Stomach smooth muscle (tissue), 2 donors: Measurements from ENCODE around the gene FRMPD4.

ENCODE experiments used
- H3K27ac ChIP-seq: one replicate; pipeline ENCODE4 v1.7.0; 2013; ENCODE audit warnings: mild to moderate bottlenecking, low read length, inconsistent platforms
- H3K27me3 ChIP-seq, 2 donors: one replicate each; pipeline ENCODE4 v1.7.0; 2013; ENCODE audit warnings: low read length in 2 of 2; ENCODE audit not compliant: insufficient read depth in 2 of 2, control insufficient read depth in 1 of 2
- H3K36me3 ChIP-seq, 2 donors: one replicate each; pipeline ENCODE4 v1.7.0; 2013; ENCODE audit warnings: low read length in 2 of 2; ENCODE audit not compliant: control insufficient read depth in 2 of 2, insufficient read depth in 2 of 2
- H3K4me1 ChIP-seq: one replicate; pipeline ENCODE4 v1.7.0; 2013; ENCODE audit warnings: low read length; ENCODE audit not compliant: control insufficient read depth, insufficient read depth
- H3K4me3 ChIP-seq, 2 donors: one replicate each; pipeline ENCODE4 v1.7.0; 2013; ENCODE audit warnings: low read length in 2 of 2
- H3K9ac ChIP-seq, 2 donors: one replicate each; pipeline ENCODE4 v1.7.0; 2013; ENCODE audit warnings: low read length in 2 of 2, mild to moderate bottlenecking in 1 of 2
- H3K9me3 ChIP-seq, 2 donors: one replicate each; pipeline ENCODE4 v1.7.0; 2013; ENCODE audit warnings: low read length in 2 of 2; ENCODE audit not compliant: control insufficient read depth in 2 of 2
- donor health status: healthy.
- donor health status: Pancreatic carcinoma.

The FRMPD4 gene

GRCh38 chrX:12563121-12563520 is 424.8 kb downstream of the FRMPD4 start:
- Histone ChIP-seq H3K36me3 (no peaks in the 10 kb centered on the region), H3K4me3 (no peak overlapping the region), H3K27ac (no peak overlapping the region), H3K27me3 (no peaks in the 10 kb centered on the region), H3K9me3 (no peaks in the 10 kb centered on the region), H3K4me1 (no peaks in the 10 kb centered on the region), H3K9ac (no peak overlapping the region)

- Histone ChIP-seq H3K4me3 (no peak overlapping the region), H3K36me3 (no peaks in the 10 kb centered on the region), H3K4me1 (no peaks in the 10 kb centered on the region), H3K27me3 (no peaks in the 10 kb centered on the region), H3K9ac (no peak overlapping the region), H3K9me3 (no peaks in the 10 kb centered on the region), H3K27ac (no peak overlapping the region)
Measured at GRCh38 chrX:12564221-12564620, 425.9 kb downstream of the FRMPD4 start.

GRCh38 chrX:12567857-12568256 is 429.6 kb downstream of the FRMPD4 start:
- no peaks in the 10 kb centered on the region for H3K9me3 ChIP-seq
- no peak overlapping the region for H3K4me3 ChIP-seq
- H3K4me1 ChIP-seq, result no peaks in the 10 kb centered on the region
- H3K9ac ChIP-seq, result no peak overlapping the region
- no peak overlapping the region for H3K27ac ChIP-seq
- H3K27me3 ChIP-seq, result no peaks in the 10 kb centered on the region
- no peaks in the 10 kb centered on the region for H3K36me3 ChIP-seq

- H3K27ac ChIP-seq, result no peak overlapping the region
- no peak overlapping the region for H3K4me3 ChIP-seq
- no peaks in the 10 kb centered on the region for H3K9me3 ChIP-seq
- H3K27me3 ChIP-seq, result peaks cover 0 to 4% of the 10 kb centered on the region in 2 donors
- no peaks in the 10 kb centered on the region for H3K4me1 ChIP-seq
- no peaks in the 10 kb centered on the region for H3K36me3 ChIP-seq
- no peak overlapping the region for H3K9ac ChIP-seq
Measured at GRCh38 chrX:12570859-12571501, 432.7 kb downstream of the FRMPD4 start.

- Histone ChIP-seq H3K4me3 (no peak overlapping the region), H3K9ac (no peak overlapping the region), H3K9me3 (peaks cover 0 to 3% of the 10 kb centered on the region in 2 donors), H3K36me3 (no peaks in the 10 kb centered on the region), H3K27me3 (peaks cover 0 to 4% of the 10 kb centered on the region in 2 donors), H3K27ac (no peak overlapping the region), H3K4me1 (no peaks in the 10 kb centered on the region)
Measured at GRCh38 chrX:12579311-12579710, 441.0 kb downstream of the FRMPD4 start.

GRCh38 chrX:12580548-12580947 is 442.3 kb downstream of the FRMPD4 start:
- Histone ChIP-seq H3K36me3 (no peaks in the 10 kb centered on the region), H3K27ac (no peak overlapping the region), H3K27me3 (peaks cover 0 to 1% of the 10 kb centered on the region in 2 donors), H3K4me1 (no peaks in the 10 kb centered on the region), H3K4me3 (no peak overlapping the region), H3K9me3 (peaks cover 0 to 3% of the 10 kb centered on the region in 2 donors), H3K9ac (no peak overlapping the region)

- Histone ChIP-seq H3K27me3 (no peaks in the 10 kb centered on the region), H3K27ac (no peak overlapping the region), H3K4me1 (no peaks in the 10 kb centered on the region), H3K36me3 (no peaks in the 10 kb centered on the region), H3K9me3 (peaks cover 0 to 3% of the 10 kb centered on the region in 2 donors), H3K9ac (no peak overlapping the region), H3K4me3 (no peak overlapping the region)
Measured at GRCh38 chrX:12581546-12581945, 443.3 kb downstream of the FRMPD4 start.

- Histone ChIP-seq H3K4me1 (no peaks in the 10 kb centered on the region), H3K27me3 (no peaks in the 10 kb centered on the region), H3K4me3 (no peak overlapping the region), H3K36me3 (no peaks in the 10 kb centered on the region), H3K9me3 (peaks cover 0 to 3% of the 10 kb centered on the region in 2 donors), H3K27ac (no peak overlapping the region), H3K9ac (no peak overlapping the region)
Measured at GRCh38 chrX:12582649-12583048, 444.4 kb downstream of the FRMPD4 start.

- Histone ChIP-seq H3K4me3 (no peak overlapping the region), H3K36me3 (no peaks in the 10 kb centered on the region), H3K27me3 (no peaks in the 10 kb centered on the region), H3K27ac (no peak overlapping the region), H3K9ac (no peak overlapping the region), H3K9me3 (peaks cover 0 to 3% of the 10 kb centered on the region in 2 donors), H3K4me1 (no peaks in the 10 kb centered on the region)
Measured at GRCh38 chrX:12583543-12583942, 445.3 kb downstream of the FRMPD4 start.

- Histone ChIP-seq H3K27ac (no peak overlapping the region), H3K9me3 (no peaks in the 10 kb centered on the region), H3K4me1 (no peaks in the 10 kb centered on the region), H3K4me3 (no peak overlapping the region), H3K9ac (no peak overlapping the region), H3K27me3 (no peaks in the 10 kb centered on the region), H3K36me3 (no peaks in the 10 kb centered on the region)
Measured at GRCh38 chrX:12595720-12596119, 457.4 kb downstream of the FRMPD4 start.

GRCh38 chrX:12610079-12610478 is 471.8 kb downstream of the FRMPD4 start:
- Histone ChIP-seq H3K27ac (no peak overlapping the region), H3K4me1 (no peaks in the 10 kb centered on the region), H3K9ac (no peak overlapping the region), H3K4me3 (no peak overlapping the region), H3K27me3 (no peaks in the 10 kb centered on the region), H3K36me3 (no peaks in the 10 kb centered on the region), H3K9me3 (peaks cover 0 to 2% of the 10 kb centered on the region in 2 donors)
